Cardiac fibroblast (primary cell): Measurements from ENCODE around the gene CCDC24.
A peak's percentile ranks its signal among the peaks of the same experiment; 100 is the strongest.

ENCODE experiments used
- DNase-seq, 2 donors: peaks; one replicate each; pipeline versions ENCODE4 v3.0.0 to v3.0.0-alpha.2; 2010; ENCODE audit warnings: low read depth in 2 of 2
- H3K4me3 ChIP-seq, 2 donors: replicated peaks in 1 of 2; 1 replicate in 1 of 2; 2 replicates in 1 of 2; pipeline ENCODE4 v1.5.1; 2011; ENCODE audit warnings: low read depth in 2 of 2, low read length in 2 of 2, mild to moderate bottlenecking in 2 of 2, moderate library complexity in 1 of 2
- TF ChIP-seq, protein P1 (sequence below): IDR thresholded peaks from one replicate; pipeline ENCODE4 v1.5.1; 2011; ENCODE audit warnings: low read depth, mild to moderate bottlenecking, low read length, inconsistent platforms

The CCDC24 gene

DNA sequence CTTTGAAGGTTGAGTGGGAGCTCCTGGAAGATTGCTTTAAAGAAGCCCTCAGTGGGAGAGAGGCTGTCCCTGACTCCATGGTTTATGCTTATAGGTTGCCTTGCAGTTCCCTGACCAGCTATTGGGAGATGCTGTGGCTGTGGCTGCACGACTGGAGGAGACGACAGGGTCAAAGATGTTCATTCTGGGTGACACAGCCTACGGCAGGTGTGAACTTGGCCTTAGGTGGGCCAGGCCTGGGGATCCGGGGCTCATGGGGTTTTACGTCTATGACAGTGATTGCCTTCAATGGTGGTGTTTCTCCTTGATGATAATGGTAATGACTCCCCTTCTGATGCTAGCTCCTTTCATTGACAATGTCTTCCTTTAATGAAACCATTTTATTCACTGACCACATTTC, 20.9 kb upstream of the CCDC24 start:
- TF ChIP-seq, protein P1, sequence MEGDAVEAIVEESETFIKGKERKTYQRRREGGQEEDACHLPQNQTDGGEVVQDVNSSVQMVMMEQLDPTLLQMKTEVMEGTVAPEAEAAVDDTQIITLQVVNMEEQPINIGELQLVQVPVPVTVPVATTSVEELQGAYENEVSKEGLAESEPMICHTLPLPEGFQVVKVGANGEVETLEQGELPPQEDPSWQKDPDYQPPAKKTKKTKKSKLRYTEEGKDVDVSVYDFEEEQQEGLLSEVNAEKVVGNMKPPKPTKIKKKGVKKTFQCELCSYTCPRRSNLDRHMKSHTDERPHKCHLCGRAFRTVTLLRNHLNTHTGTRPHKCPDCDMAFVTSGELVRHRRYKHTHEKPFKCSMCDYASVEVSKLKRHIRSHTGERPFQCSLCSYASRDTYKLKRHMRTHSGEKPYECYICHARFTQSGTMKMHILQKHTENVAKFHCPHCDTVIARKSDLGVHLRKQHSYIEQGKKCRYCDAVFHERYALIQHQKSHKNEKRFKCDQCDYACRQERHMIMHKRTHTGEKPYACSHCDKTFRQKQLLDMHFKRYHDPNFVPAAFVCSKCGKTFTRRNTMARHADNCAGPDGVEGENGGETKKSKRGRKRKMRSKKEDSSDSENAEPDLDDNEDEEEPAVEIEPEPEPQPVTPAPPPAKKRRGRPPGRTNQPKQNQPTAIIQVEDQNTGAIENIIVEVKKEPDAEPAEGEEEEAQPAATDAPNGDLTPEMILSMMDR: no peak
- H3K4me3 ChIP-seq: peak overlapping the region; percentile 92 to 94
- no peak for DNase-seq

DNA sequence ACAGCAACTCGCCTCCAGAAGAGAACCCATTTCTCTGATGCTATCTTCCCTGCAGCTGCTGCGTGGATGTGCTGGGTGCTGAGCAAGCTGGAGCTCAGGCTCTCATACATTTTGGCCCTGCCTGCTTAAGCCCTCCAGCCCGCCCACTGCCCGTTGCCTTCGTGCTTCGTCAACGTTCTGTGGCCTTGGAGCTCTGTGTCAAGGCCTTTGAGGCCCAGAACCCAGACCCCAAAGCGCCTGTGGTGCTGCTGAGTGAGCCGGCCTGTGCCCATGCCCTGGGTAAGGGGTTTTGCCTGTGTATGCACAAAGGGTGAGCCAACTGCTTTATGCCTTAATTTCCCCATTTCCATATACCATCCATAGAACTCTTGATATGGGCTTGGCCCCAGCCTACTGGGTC, 20.5 kb upstream of the CCDC24 start:
- DNase-seq: no peak
- no peak overlapping the region for H3K4me3 ChIP-seq
- TF ChIP-seq, protein P1: no peak

DNA sequence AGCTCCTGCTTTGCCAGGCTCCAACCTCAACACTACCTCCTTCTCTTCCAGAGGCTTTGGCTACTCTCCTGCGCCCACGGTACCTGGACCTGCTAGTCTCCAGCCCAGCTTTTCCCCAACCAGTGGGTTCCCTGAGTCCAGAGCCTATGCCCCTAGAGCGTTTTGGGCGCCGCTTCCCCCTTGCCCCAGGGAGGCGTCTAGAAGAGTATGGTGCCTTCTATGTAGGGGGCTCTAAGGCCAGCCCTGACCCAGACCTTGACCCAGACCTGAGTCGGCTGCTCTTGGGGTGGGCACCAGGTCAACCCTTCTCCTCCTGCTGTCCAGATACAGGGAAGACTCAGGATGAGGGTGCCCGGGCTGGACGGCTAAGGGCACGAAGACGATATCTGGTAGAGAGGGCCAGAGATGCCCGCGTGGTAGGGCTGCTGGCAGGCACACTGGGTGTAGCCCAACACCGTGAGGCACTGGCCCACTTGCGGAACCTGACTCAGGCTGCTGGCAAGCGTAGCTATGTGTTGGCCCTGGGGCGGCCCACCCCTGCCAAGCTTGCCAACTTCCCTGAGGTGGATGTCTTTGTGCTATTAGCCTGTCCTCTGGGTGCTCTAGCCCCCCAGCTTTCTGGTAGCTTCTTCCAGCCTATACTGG, 19.9 kb upstream of the CCDC24 start:
- DNase-seq: no peak
- TF ChIP-seq, protein P1: no peak
- no peak overlapping the region for H3K4me3 ChIP-seq

DNA sequence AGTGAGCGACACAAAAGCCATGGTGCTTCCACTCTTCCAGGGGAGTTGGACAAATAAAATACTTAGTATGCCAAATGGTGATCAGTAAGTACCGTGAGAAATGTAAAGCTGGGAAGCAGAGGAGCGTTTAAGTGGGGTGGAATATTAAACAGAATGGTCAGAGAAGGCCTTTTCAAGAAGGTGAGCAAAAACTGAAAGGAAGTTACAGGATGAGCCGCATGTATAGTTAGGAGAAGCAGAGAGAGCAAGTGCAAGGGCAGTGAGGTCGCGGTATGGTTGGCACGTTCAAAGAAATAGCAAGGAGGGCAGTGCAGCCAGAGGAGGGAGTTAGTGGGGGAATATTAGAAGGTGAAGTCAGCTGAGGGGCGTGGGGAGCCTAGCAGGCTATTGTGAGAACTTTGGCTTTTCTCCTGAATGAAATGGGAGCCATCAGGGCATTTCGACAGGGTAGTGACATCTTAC, 17.4 kb upstream of the CCDC24 start:
- peak in 1 of 2 donors; percentile 14 for DNase-seq
- TF ChIP-seq, protein P1: no peak
- H3K4me3 ChIP-seq: peak overlapping the region; percentile 91 to 94

DNA sequence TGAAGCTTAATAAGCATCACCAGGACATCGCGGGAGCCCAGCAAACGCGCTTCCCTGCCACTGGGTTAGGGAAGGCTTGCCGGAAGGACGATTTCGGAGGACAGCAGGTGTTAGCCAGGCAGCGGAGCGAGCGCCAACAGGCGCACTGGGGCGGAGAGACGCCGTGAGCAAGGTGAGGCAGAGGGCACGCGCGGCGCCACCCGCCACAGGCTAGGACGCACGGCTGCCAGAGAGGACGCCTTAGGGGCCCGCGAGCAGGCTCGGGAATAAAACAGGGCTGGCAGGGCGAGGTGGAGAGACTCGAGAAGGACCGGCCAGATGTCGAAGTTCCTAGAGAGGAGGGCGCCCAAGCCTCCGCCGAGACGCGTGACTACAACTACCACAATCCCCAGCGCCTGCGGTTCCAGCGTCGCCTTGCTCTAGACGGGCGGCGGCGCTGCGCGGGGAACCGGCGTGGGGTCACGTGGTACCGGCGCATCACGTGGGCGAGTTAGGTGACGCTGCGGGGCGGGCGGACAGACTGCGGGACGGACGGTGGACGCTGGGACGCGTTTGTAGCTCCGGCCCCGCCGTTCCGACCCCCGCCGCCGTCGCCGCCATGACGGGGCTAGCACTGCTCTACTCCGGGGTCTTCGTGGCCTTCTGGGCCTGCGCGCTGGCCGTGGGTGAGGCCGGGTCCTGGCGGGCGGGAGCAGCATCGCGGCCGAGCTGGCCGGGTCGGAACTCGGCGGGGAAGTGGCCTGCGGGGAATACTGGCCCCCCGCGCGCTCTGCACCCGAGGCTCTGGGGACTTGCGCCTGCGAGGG, 16.8 kb upstream of the CCDC24 start, which contains the start of gene ATP6V0B:
ATP6V0B (plus strand) TSS at position 518 of the 806 bp plus-strand sequence; CDS start at position 599, 81 bp downstream.
- H3K4me3 ChIP-seq: peak within 1 kb of the TSS; percentile 91 to 94
- TF ChIP-seq, protein P1: no peak
- peak; percentile 94 for DNase-seq

DNA sequence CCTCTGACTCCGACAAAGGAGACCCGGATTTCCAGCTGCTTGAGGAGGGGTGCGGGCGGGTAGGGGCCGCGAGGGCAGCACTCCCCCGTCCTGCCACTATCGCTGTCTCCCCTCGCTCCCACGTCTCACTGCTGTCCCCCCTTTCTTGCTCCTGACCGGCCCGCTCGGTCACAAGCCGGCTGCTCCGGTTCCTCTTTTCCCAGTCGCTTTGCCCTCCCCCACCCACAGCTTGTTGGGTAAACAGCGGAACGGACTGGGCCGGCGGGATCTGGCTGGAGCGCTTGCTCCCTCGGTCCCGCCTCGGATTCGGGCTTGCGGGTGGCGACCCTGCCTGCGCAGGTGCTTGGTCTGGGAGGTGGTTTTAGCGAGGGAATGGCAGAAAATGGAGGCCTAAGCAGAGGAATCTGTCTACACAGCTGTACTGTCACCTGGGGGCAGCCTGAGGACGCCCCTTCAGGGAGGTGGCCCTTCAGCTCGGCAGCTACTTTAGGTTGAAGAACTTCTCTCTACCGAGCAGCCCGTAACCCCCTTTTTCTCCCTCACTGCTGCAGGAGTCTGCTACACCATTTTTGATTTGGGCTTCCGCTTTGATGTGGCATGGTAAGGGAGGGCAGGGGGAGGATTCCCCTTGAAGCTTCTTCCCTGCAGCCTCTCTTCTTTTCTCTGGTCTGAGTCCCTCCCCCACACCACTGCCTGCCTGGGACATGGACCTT, 16.0 kb upstream of the CCDC24 start:
- DNase-seq: peak; percentile 20 to 37
- peak overlapping the region; percentile 91 to 94 for H3K4me3 ChIP-seq

More for the DNA sequence above, 16.0 kb upstream of the CCDC24 start:
- TF ChIP-seq, protein P1: no peak
